Raji (cell line): Measurements from ENCODE around the gene RGS14.

Experiments
- POLR2A ChIP-seq: IDR thresholded peaks from 2 replicates; pipeline ENCODE4 v1.6.1; 2011; ENCODE audit warnings: low read depth, low read length, control low read depth; ENCODE audit not compliant: insufficient read depth

Gene RGS14

DNA sequence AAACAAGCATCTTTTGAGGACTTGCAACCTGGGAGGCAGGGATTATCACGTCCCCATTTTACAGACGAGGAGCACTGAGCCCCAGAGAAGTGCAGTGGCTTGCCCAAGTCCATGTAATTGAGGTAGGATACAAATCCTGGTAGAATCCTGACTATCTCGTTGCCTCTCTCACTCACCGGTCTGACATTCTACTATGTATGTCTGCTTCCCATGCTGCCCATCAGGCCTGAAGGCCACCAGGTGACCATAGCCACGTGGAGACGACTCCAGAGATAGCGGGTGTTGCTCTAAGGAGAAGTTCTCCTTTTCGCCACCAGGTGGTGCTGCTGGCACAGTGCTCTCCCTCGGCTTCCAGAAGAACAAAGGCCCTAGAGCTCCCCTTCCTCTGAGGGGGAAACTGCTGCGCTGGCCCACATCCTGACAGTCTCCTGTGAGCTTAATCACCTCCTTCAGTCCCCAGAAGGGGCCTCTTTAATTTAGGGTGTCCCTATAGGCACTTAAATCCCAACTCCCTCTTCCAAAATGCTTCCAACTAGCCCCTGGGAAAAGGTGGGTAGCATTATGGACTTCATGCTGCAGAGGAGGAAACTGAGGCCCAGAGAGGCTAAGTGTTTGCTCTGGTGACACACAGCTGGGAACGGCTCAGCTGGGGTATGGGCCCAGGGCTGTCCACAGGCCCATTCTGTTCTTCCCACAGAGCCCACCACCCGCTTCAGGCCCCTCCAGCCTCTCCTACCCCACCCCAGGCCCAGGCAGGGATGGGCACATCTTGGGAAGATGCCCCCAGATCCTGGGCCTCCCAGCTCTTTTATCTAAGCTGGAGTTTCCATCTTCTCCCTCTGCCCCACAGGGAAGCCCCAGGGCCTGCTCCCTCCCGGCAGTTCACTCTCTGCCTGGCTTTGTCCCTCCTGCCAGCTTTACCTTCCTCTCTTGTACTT, 32.9 kb downstream of the RGS14 start:
- 0 out of 2 replicates have a peak, but pooled peaks have one; percentile 20 for TF ChIP-seq POLR2A

DNA sequence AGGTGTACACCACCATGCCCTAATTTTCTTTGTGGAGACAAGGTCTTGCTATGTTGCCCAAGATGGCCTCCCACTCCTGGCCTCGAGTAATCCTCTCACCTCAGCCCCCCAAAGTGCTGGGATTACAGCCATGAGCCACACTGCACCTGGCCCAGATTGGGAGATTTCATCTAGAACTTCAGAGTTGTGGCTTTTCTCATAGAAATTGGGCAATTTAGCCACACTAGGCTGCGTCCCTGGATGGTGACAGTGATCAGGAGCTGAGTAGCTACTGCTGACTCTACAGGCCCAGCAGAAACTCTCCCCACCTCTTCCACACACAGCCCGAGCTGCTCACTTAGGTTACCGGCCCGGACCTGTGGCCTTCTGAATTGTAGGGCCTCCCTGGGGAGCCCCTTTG, 35.0 kb downstream of the RGS14 start:
- no peak for TF ChIP-seq POLR2A

DNA sequence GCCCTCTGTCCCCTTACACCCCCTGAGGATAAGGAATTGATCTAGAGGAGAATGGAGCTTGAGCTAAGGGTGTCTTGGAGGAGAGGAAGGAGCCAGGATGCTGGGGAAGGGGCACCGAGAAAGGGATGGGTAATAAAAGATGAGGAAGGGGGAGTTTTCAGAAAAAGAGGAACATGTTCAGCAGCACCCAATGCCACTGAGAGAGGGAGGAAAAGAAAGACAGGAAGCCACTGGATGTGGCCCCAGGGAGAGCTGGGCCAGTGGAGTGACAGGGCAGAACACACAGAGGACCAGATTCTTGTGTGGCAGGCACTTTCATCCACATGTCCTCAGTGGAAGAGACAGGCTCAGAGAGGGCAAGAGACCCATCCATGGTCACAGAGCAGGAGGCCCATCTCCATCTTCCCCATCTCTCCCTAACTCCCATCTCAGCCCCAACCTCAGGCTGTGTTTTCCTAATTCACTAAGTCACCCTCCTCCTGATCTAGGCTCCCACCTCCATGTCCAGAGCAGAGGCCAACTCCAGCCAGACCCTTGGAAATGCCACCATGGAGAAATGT, 35.6 kb downstream of the RGS14 start:
- TF ChIP-seq POLR2A, result no peak

DNA sequence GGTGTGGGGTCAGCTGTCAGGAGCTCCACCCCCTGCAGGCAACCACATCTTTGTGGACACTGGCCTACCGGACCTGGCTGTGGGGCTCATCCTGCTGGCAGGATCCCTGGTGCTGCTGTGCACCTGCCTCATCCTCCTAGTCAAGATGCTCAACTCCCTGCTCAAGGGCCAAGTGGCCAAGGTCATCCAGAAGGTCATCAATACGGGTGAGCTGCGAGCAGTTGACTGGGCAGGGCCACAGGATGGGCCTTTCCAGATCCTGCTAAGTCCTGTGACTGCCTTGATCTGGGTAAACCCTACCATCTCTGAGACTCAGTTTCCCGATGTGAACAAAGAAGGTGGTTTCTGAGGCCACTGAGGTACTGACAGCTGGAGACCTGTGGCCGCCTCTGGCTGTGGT, 36.3 kb downstream of the RGS14 start:
- TF ChIP-seq POLR2A, result no peak

DNA sequence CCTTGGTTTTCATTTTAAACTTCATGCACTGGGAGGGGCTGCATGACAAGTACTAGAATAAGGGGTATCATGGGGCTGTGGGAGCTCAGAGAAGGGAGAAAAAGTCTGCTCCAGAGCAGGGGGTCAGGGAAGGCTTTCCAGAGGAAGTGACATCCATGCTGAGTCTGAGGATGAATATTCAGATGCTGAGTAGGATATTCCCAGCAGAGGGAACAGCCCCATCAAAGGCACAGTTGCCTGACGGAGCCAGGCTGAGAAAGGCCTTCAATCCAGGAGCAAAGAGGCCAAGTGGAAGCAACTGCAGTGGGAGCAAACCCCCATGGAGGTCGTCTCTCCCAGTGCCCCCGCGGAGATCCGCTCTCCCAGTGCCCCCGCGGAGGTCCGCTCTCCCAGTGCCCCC, 38.4 kb downstream of the RGS14 start:
- TF ChIP-seq POLR2A, result no peak

DNA sequence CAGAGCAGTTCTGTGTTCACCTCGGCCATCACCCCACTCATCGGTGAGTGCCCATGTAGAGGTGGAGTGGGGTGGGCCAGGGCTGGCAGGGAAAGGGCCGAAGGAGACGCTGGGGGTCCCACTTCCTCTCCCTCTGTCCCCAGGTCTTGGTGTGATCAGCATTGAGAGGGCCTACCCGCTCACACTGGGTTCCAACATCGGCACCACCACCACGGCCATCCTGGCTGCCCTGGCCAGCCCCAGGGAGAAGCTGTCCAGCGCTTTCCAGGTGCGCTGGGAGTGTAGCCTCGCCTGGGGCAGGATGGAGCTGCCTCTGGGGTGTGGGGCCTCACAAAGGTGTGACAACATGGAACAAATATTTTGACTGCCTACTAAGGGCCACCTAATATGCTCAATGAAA, 39.1 kb downstream of the RGS14 start:
- TF ChIP-seq POLR2A, result no peak

DNA sequence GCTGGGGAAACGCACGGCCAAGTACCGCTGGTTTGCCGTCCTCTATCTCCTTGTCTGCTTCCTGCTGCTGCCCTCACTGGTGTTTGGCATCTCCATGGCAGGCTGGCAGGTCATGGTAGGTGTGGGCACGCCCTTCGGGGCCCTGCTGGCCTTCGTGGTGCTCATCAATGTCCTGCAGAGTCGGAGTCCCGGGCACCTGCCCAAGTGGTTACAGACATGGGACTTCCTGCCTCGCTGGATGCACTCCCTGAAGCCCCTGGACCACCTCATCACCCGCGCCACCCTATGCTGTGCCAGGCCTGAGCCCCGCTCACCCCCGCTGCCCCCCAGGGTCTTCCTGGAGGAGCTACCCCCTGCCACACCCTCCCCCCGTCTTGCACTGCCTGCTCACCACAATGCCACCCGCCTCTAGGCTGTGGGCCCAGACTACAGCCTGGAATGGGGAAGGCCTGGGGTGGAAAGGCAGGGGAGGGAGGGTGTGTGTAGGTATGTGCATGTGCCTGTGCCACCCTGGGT, 40.2 kb downstream of the RGS14 start:
- TF ChIP-seq POLR2A, result no peak

DNA sequence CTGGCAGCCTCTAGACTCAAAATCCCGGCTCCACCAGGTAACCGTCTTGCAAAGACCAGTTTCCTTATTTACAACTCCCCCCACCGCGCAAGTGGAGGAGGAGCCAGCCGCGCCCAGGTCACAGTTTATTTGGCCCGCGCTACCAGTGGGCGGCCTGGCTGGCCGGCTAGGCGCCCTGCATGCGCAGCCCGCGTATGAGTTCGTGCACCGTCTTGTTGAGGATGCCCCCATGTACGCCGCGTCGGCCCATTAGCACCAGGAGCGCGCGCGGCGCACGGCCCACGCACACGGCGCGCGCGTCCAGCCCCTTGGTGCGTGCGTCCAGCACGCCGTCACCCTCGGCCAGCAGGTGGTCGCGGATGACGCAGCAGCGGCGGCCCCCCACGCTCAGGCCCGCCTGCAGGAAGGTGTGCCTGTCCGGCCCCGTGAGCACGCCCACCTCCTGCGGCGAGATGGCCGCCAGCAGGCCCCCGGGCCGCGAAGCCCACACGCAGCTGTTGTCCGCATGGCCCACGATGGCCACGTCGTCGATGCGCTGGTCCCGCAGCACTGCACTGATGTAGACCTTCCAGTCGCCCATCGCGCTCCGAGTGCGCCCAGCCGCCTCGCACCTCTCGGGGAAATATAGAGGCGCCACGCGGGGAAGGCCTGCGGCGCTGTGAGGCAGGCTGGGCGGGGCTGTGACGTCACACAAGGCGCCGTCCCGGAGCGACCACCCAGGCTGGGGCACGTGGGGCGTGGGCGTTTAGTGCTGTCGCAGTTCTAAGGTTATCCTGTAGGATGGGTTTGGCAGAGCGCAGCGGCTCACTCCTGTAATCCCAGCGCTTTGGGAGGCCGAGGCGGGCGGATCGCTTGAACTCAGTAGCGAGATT, 42.5 kb downstream of the RGS14 start, which contains the start of gene PFN3:
Gene PFN3, minus strand, starts transcription at position 665 of the 872 bp plus-strand sequence. Its CDS starts 85 bp downstream, at position 580.
- no peak for TF ChIP-seq POLR2A

DNA sequence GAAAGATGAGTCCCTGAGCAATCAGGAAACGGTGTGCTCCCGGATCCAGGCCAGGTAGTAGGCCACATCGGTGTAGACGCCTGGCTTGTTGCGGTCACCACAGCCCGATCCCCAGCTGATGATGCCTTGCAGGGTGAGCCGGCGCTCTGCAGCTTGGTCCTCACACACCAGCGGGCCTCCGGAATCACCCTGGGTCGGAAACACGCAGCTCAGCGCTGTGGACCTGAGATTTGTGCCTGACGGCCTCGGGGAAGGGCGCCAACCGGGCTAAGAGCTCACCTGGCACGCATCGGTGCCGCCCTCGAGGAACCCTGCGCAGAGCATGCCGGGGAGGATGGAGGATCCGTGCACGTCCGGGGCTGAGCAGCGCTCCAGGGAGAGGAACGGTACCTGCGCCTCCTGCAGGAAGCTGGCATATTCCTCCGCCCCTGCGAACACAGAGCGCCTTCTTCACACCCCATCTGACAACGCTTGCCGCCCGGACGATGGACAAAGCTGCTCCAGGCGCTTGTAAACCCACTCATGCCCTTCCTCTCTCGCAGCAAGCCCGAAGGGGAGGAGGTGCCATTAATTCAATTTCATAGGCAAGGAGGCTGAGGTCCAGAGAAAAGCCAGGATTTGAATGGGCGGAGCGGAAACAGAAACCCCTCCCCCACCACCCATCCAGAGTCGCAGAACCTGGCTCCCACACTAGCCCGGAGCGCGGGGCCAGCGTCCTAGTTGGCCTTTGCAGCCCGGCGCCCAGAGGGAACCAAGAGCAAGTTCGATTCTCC, 44.7 kb downstream of the RGS14 start:
- no peak for TF ChIP-seq POLR2A

DNA sequence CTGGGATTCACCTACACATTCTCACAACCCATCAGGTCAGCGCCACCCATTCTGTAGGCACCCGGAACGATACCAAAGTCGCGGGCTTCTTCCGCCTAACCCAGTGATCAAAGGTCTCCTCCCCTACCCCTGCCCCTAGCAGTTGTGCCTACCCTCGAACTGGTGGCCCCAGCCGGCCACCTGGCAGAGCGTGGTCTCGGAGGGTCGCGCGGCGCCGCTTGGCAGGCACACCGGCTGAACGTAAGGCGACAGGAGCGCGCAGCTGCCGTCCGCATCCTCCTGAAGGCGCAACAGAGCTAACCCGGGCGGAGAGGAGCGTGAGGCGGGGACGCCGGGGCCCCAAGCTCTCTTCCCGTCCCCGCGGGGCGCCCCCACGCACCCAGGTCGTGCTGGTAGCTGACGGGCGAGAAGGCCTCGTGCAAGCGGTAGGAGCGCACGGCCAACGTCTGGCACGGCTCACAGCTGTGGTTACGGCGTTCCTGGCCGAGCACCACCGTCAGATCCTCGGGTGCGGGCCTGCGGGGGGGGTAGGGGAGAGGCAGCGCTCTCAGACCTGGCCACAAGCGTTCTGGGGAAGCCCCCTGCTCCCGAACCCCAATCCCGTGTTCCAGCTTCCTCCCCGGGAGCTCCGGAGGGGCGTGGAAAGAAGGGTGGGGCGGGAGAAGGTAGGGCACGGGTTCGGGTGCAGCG, 45.5 kb downstream of the RGS14 start:
- TF ChIP-seq POLR2A, result no peak

DNA sequence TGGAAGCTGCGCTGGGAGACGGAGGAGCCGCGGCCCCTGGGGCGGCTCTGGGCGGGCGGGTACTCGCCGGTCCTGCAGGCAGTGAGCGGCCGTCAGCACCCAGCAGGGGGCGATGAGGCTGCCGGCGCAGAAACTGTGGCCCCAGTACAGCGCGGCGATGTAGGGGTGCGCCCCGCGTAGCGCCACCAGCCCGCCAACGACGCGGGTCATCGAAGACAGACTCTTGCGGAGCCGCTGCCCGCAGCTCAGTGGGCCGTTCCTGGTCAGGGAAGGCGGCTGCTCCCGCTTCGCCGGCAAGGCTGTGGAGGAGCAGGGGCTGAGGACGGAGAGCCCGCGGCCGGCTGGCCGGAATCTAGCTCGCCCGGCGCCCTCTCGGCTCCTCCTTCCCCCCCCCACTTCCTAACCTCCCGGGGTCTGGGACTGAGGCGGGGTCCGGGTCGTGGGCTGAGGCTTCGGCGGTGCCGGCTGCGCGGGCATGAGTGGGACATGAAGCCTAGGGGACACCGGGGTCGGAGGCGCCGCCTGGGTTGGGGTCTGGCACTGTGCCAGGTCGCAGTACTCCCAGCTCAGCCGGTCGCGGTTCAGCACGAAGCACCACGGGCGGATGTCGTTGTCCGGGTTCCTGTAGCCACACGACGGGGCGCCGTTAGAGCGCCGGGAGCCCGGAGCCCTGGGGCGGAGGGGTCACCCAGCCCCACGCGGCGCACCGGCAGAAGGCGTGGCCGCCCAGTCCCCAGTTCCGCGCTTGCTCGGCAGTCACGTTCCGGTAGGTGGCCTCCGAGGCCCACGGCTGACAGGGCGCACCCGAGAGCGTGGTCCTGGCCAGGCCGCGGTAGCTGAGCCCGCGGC, 46.3 kb downstream of the RGS14 start:
- TF ChIP-seq POLR2A, result peak; percentile 48

DNA sequence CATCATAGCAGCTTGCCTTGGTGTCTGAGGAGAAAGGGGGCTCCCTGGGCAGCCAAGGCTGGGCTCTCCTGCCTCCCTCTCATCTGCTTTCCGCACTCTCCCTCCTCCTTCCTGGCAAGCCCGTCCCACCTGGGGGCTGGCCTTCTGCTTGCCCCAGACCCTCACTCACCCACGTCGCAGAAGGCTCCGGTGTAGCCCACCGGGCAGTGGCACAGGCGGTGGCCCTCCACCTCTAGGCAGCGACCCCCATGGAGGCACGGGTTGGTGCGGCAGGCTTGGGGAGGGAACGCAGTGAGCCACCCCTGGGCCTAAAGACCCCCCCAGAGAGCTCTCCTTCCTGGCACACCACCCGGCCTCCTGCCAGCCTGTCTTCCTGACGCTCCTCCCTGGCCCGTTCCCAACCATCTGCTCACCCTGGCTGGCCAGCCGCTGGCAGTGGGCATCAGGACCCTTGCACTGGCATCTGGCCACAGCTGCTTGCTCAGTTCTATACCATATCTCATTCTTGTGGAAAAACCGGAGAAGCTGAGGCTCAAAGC, 47.0 kb downstream of the RGS14 start:
- TF ChIP-seq POLR2A, result no peak

DNA sequence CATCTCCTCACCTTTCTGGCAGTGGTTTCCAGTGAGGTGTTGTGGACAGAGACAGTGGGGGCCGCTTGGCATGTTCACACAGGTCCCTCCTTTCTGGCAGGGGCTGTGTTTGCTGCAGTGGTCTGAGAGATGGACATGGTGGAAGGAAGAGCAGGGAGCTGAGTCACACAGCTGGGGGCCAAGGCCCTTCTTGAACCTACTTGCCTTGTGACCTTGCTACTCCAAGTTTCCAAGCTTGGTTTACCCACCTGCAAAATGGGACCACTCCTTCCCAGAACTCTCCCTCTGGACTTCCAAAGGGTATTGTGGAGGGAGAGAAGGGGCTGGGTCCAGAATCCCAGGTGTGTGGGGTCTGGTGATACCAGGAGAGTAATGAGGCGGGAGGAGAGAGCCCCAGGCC, 47.6 kb downstream of the RGS14 start:
- TF ChIP-seq POLR2A, result no peak
